Neutrophil (primary cell): ENCODE measurements around the gene DNAH11.
"Not testable (repeated sequence)": the region's sequence is repeated elsewhere in the genome, so short reads cannot be mapped to it uniquely, and the experiment has no call there.

ENCODE experiments used
- H3K27ac ChIP-seq: fragments of 200-600 bp; sonication (generic); 2 replicates; pipeline ENCODE4 v1.5.1; 2016; ENCODE audit warnings: mild to moderate bottlenecking, moderate library complexity
- H3K27me3 ChIP-seq: fragments of 200-600 bp; sonication (generic); 2 replicates; pipeline ENCODE4 v1.6.0; 2016; ENCODE audit warnings: mild to moderate bottlenecking
- H3K36me3 ChIP-seq: fragments of 200-600 bp; sonication (generic); 2 replicates; pipeline ENCODE4 v1.5.1; 2017
- H3K4me1 ChIP-seq, 2 experiments: fragments of 200-600 bp in 1 of 2; sonication (generic) in 1 of 2; 1 replicate in 1 of 2; 2 replicates in 1 of 2; pipeline versions ENCODE4 v1.5.1 to v1.6.1; 2013 to 2016; ENCODE audit warnings: low read depth in 1 of 2, low read length in 1 of 2, mild to moderate bottlenecking in 1 of 2, moderate library complexity in 1 of 2; ENCODE audit not compliant: control insufficient read depth in 1 of 2, insufficient read depth in 1 of 2
- H3K4me3 ChIP-seq, 2 experiments: fragments of 200-600 bp in 1 of 2; sonication (generic) in 1 of 2; 1 replicate in 1 of 2; 2 replicates in 1 of 2; pipeline ENCODE4 v1.5.1; 2013 to 2016; ENCODE audit warnings: low read depth in 1 of 2, low read length in 1 of 2, mild to moderate bottlenecking in 1 of 2, moderate library complexity in 1 of 2
- H3K9me3 ChIP-seq: fragments of 200-600 bp; sonication (generic); 2 replicates; pipeline ENCODE4 v1.5.1; 2016
- TF ChIP-seq, protein P1 (sequence below): fragments of 200-600 bp; sonication (generic); IDR thresholded peaks from 2 replicates; pipeline ENCODE4 v1.5.1; 2016; ENCODE audit warnings: antibody characterized with exemption

Gene DNAH11

DNA sequence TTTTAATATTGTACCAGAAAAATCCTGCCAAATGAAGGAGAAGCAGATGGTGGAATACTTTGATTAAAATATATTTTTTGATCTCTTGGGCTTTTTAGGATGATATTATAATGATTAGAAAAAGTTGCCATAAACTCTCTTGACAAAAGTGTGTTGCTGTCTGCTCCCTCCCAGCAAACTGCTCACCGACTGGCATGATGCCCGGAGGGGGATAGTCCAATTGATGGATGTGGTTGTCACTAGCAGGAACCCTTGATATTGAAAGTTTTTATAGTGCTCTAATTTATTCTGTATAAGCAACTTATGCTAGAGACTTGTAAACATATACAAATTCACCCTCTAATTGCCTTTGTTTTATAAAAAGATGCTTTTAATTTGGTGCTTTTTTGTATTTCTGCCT is 114.0 kb downstream of the DNAH11 start:
- TF ChIP-seq, protein P1, sequence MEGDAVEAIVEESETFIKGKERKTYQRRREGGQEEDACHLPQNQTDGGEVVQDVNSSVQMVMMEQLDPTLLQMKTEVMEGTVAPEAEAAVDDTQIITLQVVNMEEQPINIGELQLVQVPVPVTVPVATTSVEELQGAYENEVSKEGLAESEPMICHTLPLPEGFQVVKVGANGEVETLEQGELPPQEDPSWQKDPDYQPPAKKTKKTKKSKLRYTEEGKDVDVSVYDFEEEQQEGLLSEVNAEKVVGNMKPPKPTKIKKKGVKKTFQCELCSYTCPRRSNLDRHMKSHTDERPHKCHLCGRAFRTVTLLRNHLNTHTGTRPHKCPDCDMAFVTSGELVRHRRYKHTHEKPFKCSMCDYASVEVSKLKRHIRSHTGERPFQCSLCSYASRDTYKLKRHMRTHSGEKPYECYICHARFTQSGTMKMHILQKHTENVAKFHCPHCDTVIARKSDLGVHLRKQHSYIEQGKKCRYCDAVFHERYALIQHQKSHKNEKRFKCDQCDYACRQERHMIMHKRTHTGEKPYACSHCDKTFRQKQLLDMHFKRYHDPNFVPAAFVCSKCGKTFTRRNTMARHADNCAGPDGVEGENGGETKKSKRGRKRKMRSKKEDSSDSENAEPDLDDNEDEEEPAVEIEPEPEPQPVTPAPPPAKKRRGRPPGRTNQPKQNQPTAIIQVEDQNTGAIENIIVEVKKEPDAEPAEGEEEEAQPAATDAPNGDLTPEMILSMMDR = no peak
- H3K27ac ChIP-seq = no peak overlapping the region
- H3K4me1 ChIP-seq = no peaks in the 10 kb centered on the region
- no peaks in the 10 kb centered on the region for H3K36me3 ChIP-seq
- no peaks in the 10 kb centered on the region for H3K27me3 ChIP-seq
- no peaks in the 10 kb centered on the region for H3K9me3 ChIP-seq
- H3K4me3 ChIP-seq = no peak overlapping the region

DNA sequence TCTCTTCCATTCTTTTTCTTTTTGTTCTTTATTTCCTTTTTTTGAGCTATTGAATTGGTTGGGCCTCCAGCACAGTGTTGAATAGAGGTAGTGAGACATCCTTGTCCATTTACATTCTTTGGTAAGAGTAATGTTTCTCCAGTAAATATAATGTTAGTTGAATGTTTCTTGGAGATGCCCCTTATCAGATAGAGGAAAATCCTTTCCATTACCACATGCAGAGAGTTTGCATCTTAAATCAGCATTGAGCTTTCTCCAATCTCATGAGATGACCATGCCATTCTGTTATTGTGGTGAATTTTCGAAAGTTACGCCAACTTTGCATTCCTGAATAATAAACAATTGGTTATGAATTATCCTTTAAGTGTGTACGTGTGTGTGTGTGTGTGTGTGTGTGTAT is 127.7 kb downstream of the DNAH11 start:
- no peak overlapping the region for H3K27ac ChIP-seq
- no peaks in the 10 kb centered on the region for H3K4me1 ChIP-seq
- H3K9me3 ChIP-seq = no peaks in the 10 kb centered on the region
- H3K4me3 ChIP-seq = no peak overlapping the region
- no peaks in the 10 kb centered on the region for H3K27me3 ChIP-seq
- TF ChIP-seq, protein P1 = no peak
- no peaks in the 10 kb centered on the region for H3K36me3 ChIP-seq

DNA sequence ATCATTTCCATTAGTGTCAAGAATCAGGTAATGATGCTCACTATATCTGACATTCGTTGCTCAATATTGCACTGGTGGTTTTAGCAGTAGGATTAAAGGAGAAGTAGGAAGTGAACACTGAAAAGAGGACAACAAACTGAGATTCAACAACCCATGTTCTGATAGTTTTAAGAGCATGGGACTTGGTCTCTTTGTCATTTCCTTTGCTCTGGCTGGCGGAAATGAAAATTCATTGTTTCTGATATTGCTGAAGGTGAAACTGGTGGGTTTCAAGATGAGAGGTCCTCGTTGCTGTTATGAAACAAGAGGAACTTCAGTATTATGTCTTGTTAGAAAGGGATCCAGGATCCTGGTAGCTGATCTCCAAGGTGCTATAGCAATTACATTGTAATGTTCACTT is 129.0 kb downstream of the DNAH11 start:
- TF ChIP-seq, protein P1 = no peak

GRCh38 chr7:21675255-21675654 is 132.4 kb downstream of the DNAH11 start:
- no peaks in the 10 kb centered on the region for H3K4me1 ChIP-seq

More for the DNA sequence above, 129.0 kb downstream of the DNAH11 start:
- H3K27ac ChIP-seq = no peak overlapping the region
- H3K4me1 ChIP-seq = no peaks in the 10 kb centered on the region
- H3K4me3 ChIP-seq = no peak overlapping the region
- no peaks in the 10 kb centered on the region for H3K36me3 ChIP-seq
- H3K9me3 ChIP-seq = no peaks in the 10 kb centered on the region
- H3K27me3 ChIP-seq = no peaks in the 10 kb centered on the region

DNA sequence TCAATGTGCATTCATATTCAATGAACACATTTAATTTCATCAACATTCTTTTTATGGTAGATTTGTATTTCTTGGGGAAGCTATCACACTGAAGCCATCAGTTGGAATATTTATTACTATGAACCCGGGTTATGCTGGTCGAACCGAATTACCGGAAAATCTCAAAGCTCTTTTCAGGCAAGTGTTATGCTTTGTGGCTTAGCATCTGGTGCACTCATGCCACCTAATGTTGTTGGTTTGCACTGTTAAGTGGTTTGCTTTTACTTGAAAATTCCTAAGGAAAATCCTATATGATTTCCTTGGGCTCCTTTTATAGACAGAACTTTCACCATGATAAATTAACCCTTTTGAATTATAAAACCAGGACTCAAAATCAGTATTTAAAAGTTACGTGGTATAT is 147.9 kb downstream of the DNAH11 start:
- Histone ChIP-seq H3K4me1 (no peaks in the 10 kb centered on the region), H3K4me3 (no peak overlapping the region), H3K36me3 (no peaks in the 10 kb centered on the region), H3K27ac (no peak overlapping the region), H3K9me3 (no peaks in the 10 kb centered on the region), H3K27me3 (no peaks in the 10 kb centered on the region)
- TF ChIP-seq, protein P1 = no peak

More at GRCh38 chr7:21675255-21675654, 132.4 kb downstream of the DNAH11 start:
- Histone ChIP-seq H3K36me3 (no peaks in the 10 kb centered on the region), H3K27me3 (no peaks in the 10 kb centered on the region), H3K27ac (no peak overlapping the region), H3K9me3 (no peaks in the 10 kb centered on the region), H3K4me3 (no peak overlapping the region)
- TF ChIP-seq, protein P1 = no peak

DNA sequence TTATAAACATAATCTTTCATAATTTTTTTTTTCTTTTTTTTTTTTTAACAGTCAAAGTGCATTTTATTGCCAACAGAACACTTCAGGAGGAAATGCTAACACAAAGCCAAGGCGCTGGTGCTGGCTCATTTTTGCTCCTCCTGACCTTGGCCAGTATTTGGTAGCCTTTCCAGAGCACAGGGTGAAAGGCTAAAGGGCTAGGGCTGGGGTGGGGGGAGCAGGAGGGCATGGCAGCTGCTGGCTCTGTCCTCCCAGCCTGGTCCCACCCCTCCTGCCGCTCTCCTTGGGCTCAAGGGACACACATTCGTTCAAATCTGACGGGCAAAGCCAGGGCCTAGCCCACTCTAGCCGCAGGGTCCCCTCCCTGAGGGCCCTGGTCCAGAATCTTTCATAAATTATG is 148.3 kb downstream of the DNAH11 start:
- H3K27ac ChIP-seq, H3K36me3 ChIP-seq, H3K9me3 ChIP-seq, H3K4me3 ChIP-seq, H3K27me3 ChIP-seq, H3K4me1 ChIP-seq: not testable (repeated sequence)

DNA sequence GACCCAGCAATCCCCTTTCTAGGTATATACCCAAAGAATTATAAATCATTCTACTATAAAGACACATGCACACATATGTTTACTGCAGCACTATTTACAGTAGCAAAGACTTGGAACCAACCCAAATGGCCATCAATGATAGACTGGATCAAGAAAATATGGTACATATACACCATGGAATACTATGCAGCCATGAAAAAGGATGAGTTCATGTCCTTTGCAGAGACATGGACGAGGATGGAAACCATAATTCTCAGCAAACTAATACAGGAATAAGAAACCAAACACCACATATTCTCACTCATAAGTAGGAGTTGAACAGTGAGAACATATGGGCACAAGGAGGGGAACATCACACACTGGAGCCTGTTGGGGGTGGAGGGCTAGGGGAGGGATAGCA is 157.7 kb downstream of the DNAH11 start:
- not testable (repeated sequence) for H3K9me3 ChIP-seq, H3K4me1 ChIP-seq, H3K4me3 ChIP-seq, H3K36me3 ChIP-seq, H3K27me3 ChIP-seq, H3K27ac ChIP-seq
